Measurements from ENCODE around the gene VGLL4. TPM values are rescaled to one million over a fixed set of nuclear protein-coding genes. Genes with fewer than 3 reads are reported as not detected.

Gene VGLL4
- total RNA-seq, 2 donors from 2014 or later, result 57.7 to 63.7 TPM

DNA sequence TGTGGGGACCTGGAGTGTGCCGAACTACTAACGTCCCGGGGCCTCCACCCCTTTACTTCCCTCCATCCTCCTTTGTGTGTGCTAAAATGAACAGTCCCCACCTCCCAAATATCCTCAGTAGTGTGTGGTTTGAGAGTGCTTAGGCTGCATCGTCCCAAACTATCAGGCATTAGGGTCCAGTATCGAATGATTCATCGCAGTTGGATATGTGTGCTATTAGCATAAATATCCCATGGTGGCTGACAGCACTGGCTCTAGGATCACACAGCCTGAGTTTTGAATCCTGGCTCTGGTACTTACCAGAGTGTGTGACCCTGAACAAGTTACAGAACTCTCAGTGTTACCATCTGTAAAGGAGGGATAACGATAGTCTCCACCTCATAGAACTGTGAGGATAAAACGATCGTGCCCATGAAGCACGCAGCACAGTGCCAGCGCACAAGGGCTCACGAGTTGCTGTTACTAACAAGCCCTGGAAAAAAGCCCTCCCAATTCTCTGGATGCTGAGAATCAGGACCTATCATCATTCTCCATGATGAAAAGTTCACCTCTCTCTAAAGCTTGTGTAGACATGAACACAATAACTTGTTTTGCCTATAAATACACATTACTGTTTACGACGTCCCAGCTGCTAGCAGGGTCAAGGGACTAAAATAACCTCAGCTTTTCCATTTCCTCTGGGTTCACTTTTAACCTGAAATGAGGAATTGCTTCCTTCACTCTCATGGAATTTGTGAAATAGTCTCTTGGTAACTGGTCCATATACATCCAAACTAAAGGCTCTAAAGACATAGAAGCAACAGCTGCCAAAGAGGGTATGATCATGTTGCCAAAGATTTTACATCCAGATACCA lies 51.0 kb downstream of the VGLL4 start:
- no peak overlapping the region for H3K4me3 ChIP-seq
- no peaks in the 10 kb centered on the region for H3K27me3 ChIP-seq
- TF ChIP-seq, protein P1, sequence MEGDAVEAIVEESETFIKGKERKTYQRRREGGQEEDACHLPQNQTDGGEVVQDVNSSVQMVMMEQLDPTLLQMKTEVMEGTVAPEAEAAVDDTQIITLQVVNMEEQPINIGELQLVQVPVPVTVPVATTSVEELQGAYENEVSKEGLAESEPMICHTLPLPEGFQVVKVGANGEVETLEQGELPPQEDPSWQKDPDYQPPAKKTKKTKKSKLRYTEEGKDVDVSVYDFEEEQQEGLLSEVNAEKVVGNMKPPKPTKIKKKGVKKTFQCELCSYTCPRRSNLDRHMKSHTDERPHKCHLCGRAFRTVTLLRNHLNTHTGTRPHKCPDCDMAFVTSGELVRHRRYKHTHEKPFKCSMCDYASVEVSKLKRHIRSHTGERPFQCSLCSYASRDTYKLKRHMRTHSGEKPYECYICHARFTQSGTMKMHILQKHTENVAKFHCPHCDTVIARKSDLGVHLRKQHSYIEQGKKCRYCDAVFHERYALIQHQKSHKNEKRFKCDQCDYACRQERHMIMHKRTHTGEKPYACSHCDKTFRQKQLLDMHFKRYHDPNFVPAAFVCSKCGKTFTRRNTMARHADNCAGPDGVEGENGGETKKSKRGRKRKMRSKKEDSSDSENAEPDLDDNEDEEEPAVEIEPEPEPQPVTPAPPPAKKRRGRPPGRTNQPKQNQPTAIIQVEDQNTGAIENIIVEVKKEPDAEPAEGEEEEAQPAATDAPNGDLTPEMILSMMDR (IDR thresholded peaks at IDR 0.05), result no peak
- no peak overlapping the region for H3K9ac ChIP-seq (ENCODE audit: low read depth in 2 of 2, low read length in 2 of 2)
- peaks cover 3% of the 10 kb centered on the region for H3K4me1 ChIP-seq
- no peak for DNase-seq
- no peaks in the 10 kb centered on the region for H3K9me3 ChIP-seq
- peak overlapping the region; percentile 8 for H3K27ac ChIP-seq
- H3K36me3 ChIP-seq, result no peaks in the 10 kb centered on the region
- intact Hi-C loops (cut with DNase I), result no loop called here

DNA sequence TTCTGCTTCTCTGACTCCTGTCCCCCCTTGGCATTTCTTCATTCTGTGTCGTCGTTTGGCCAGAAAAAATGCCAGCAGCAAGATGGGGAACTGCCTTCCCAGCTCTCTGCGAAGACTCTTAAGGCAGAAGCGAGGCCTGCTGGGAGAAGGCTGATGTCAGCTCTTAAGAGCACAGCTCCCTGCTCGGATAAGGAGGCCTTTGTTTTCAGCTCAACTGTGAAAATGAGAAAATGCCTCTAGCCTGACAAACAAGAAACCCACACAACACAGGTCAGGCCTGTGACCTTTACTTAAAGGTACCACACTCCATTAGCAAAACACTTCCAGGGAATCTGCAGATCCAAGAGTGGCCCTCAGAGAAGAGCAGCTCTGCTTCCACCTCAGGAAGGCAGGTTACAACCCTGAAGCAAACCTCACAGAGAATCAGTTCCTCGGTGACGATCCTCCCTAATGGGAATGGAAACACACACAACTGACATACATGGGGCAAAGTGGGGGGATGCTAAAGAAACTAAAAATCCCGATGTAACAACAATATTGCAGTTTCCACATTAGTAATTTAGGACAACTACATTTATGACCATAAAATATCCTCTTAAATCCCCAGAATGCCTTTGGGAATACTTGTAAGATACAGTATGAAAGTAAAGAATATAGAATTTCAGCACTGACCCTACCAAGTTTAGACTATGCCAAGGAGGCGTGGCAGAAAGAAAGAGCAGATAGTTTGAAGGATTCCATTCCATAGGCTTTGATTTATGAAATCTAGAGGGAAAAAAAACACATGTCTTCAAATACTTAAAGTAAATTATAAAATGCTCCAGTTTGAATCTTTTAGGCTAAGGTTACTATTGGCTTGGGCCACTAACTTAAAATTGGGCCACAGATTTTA lies 52.1 kb downstream of the VGLL4 start:
- peaks cover 3% of the 10 kb centered on the region for H3K4me1 ChIP-seq
- intact Hi-C loops (cut with DNase I), result no loop called here
- peak overlapping the region; percentile 7 to 8 for H3K9ac ChIP-seq (ENCODE audit: low read depth in 2 of 2, low read length in 2 of 2)
- H3K27me3 ChIP-seq, result no peaks in the 10 kb centered on the region
- TF ChIP-seq, protein P1 (IDR thresholded peaks at IDR 0.05), result no peak
- DNase-seq, result peak; percentile 50
- H3K36me3 ChIP-seq, result no peaks in the 10 kb centered on the region
- no peaks in the 10 kb centered on the region for H3K9me3 ChIP-seq
- H3K4me3 ChIP-seq, result no peak overlapping the region
- peak overlapping the region; percentile 8 for H3K27ac ChIP-seq

DNA sequence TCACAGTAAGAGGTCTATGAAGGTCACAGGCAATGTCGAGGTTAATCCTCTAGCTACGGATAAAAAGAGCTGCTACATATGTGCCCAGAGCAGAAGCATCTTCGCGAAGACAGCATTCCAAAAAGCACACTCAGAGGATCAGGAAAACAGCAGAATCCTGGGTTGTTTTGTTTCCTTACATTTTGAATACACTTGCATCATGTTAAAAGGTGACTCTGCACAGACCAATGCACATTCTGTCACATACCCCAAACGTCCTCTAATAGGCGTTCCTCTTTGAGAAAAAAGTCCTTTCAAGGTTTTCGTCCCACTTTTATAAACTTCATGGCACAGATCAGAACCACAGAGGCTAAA lies 52.7 kb downstream of the VGLL4 start:
- Histone ChIP-seq H3K36me3 (no peaks in the 10 kb centered on the region), H3K4me1 (peaks cover 3% of the 10 kb centered on the region), H3K27ac (no peak overlapping the region), H3K9me3 (no peaks in the 10 kb centered on the region), H3K9ac (ENCODE audit: low read depth in 2 of 2, low read length in 2 of 2) (peak overlapping the region; percentile 7 to 8), H3K27me3 (no peaks in the 10 kb centered on the region), H3K4me3 (no peak overlapping the region)
- TF ChIP-seq, protein P1 (IDR thresholded peaks at IDR 0.05), result no peak
- DNase-seq, result no peak
- intact Hi-C loops (cut with DNase I), result no loop called here

DNA sequence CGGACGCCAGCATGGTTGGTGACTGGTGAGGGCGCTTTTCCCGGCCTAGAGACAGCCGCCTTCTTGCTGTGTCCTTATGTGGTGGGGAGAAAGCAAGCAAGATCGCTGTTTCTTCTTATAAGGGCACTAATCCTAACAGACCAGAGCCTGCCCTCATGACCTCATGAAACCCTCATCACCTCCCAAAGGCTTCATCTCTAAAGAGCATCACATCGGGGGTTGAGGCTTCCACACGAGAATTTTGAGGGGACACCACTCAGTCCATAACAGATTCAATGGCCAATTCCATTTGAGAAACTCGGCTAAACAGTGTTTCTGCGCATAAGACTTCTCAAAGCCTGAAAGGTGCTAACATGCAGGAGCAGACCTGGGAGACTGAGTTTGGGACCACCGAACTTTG lies 54.0 kb downstream of the VGLL4 start:
- Histone ChIP-seq H3K27ac (no peak overlapping the region), H3K27me3 (no peaks in the 10 kb centered on the region), H3K36me3 (no peaks in the 10 kb centered on the region), H3K4me3 (no peak overlapping the region), H3K9me3 (no peaks in the 10 kb centered on the region), H3K4me1 (peaks cover 3% of the 10 kb centered on the region), H3K9ac (ENCODE audit: low read depth in 2 of 2, low read length in 2 of 2) (no peak overlapping the region)
- intact Hi-C loops (cut with DNase I), result no loop called here
- TF ChIP-seq, protein P1 (IDR thresholded peaks at IDR 0.05), result no peak
- DNase-seq, result no peak

DNA sequence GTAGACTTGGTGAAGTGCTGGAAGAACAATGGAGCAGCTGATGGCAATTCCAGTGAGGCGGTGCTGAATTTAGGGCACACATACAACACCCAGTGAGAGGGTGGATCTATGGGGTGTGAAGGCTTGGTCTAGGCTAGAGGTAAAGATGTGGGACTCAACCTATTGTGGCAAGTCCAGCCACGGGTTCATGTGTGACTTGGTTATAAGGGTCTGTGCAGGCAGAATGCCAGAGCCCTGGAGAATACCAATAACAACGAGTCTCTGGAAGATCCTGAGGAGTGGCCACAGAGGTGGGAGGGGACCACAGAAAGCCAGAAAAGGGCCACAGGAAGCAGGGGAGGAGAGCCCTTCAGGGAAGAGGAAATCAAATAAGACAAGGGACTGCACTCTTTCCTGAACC lies 55.0 kb downstream of the VGLL4 start:
- no peak overlapping the region for H3K9ac ChIP-seq (ENCODE audit: low read depth in 2 of 2, low read length in 2 of 2)
- H3K27ac ChIP-seq, result no peak overlapping the region
- H3K36me3 ChIP-seq, result no peaks in the 10 kb centered on the region
- H3K27me3 ChIP-seq, result no peaks in the 10 kb centered on the region
- no peak for DNase-seq
- TF ChIP-seq, protein P1 (IDR thresholded peaks at IDR 0.05), result no peak
- no peak overlapping the region for H3K4me3 ChIP-seq
- no peaks in the 10 kb centered on the region for H3K9me3 ChIP-seq
- H3K4me1 ChIP-seq, result peaks cover 3% of the 10 kb centered on the region
- intact Hi-C loops (cut with DNase I), result no loop called here
